GM12878 (cell line): ENCODE data around the gene TMEM170B. TPM values are rescaled to one million over a fixed set of nuclear protein-coding genes. Genes with fewer than 3 reads are reported as not detected.

Source experiments
- CREB1 ChIP-seq: IDR thresholded peaks from 2 replicates; pipeline ENCODE4 v1.6.1; 2012; ENCODE audit warnings: low read depth, mild to moderate bottlenecking, inconsistent platforms
- CUX1 ChIP-seq: IDR thresholded peaks from 2 replicates; pipeline ENCODE4 v1.6.1; 2012; ENCODE audit warnings: improper control_type of control experiment, low read depth, low read length; ENCODE audit not compliant: insufficient replicate concordance
- ELK1 ChIP-seq: IDR thresholded peaks from 2 replicates; pipeline ENCODE4 v1.6.1; 2012; ENCODE audit warnings: low read depth, low read length, improper control_type of control experiment
- GABPA ChIP-seq: IDR thresholded peaks from 2 replicates; pipeline ENCODE4 v1.6.1; 2014; ENCODE audit warnings: antibody characterized with exemption, low read depth, mild to moderate bottlenecking, inconsistent platforms
- IRF5 ChIP-seq: fragments of 450-650 bp; IDR thresholded peaks from 2 replicates; pipeline ENCODE4 v1.6.1; 2017; ENCODE audit warnings: borderline replicate concordance
- JUNB ChIP-seq: IDR thresholded peaks from 2 replicates; pipeline ENCODE4 v1.6.1; 2016; ENCODE audit warnings: antibody characterized with exemption, mild to moderate bottlenecking
- KAT2A ChIP-seq: conservative IDR thresholded peaks from 2 replicates; pipeline ENCODE4 v1.6.1; 2011; ENCODE audit warnings: low read depth, low read length; ENCODE audit not compliant: control insufficient read depth
- MAX ChIP-seq: IDR thresholded peaks from 2 replicates; pipeline ENCODE4 v1.6.1; 2012; ENCODE audit warnings: low read depth, low read length, improper control_type of control experiment
- MXI1 ChIP-seq: fragments of 150-350 bp; IDR thresholded peaks from 2 replicates; pipeline ENCODE4 v1.6.1; 2011; ENCODE audit warnings: low read depth, mild to moderate bottlenecking, inconsistent platforms, low read length, improper control_type of control experiment
- MYC ChIP-seq: IDR thresholded peaks from 2 replicates; pipeline ENCODE4 v1.6.1; 2011; ENCODE audit warnings: mild to moderate bottlenecking, low read length, moderate library complexity, inconsistent platforms; ENCODE audit not compliant: insufficient read depth, insufficient replicate concordance, insufficient read length, severe bottlenecking
- PAX5 ChIP-seq: IDR thresholded peaks from 2 replicates; pipeline ENCODE4 v1.6.1; 2011; ENCODE audit warnings: low read depth, low read length, borderline replicate concordance
- RAD21 ChIP-seq: IDR thresholded peaks from 2 replicates; pipeline ENCODE4 v1.6.1; 2011; ENCODE audit warnings: mild to moderate bottlenecking, low read depth, low read length, moderate library complexity; ENCODE audit not compliant: insufficient read depth
- RB1 ChIP-seq: fragments of 450-650 bp; formaldehyde crosslinking; IDR thresholded peaks from 2 replicates; pipeline ENCODE4 v1.6.1; 2017; ENCODE audit warnings: mild to moderate bottlenecking, borderline replicate concordance
- RBBP5 ChIP-seq: fragments of 200-600 bp; sonication (generic); conservative IDR thresholded peaks from 2 replicates; pipeline ENCODE4 v1.6.1; 2016
- RELA ChIP-seq: fragments of 450-650 bp; IDR thresholded peaks from 2 replicates; pipeline ENCODE4 v1.8.0; 2014; ENCODE audit warnings: borderline replicate concordance; ENCODE audit not compliant: partially characterized antibody
- STAT1 ChIP-seq: fragments of 450-650 bp; conservative IDR thresholded peaks from 2 replicates; pipeline ENCODE4 v1.6.1; 2014; ENCODE audit warnings: antibody characterized with exemption, mild to moderate bottlenecking
- TCF7 ChIP-seq: IDR thresholded peaks from 2 replicates; pipeline ENCODE4 v1.6.1; 2014; ENCODE audit warnings: antibody characterized with exemption, borderline replicate concordance
- USF1 ChIP-seq: IDR thresholded peaks from 2 replicates; pipeline ENCODE4 v1.6.1; 2011; ENCODE audit warnings: borderline replicate concordance, low read depth, mild to moderate bottlenecking, moderate library complexity, mixed read lengths, low read length; ENCODE audit not compliant: insufficient read depth; ENCODE audit errors: extremely low read length
- YBX1 ChIP-seq: fragments of 450-650 bp; IDR thresholded peaks from 2 replicates; pipeline ENCODE4 v1.6.1; 2016; ENCODE audit warnings: antibody characterized with exemption
- ZNF24 ChIP-seq: fragments of 450-650 bp; IDR thresholded peaks from 2 replicates; pipeline ENCODE4 v1.6.1; 2017; ENCODE audit warnings: antibody characterized with exemption, mild to moderate bottlenecking
- ZNF384 ChIP-seq: IDR thresholded peaks from 2 replicates; pipeline ENCODE4 v1.6.1; 2012; ENCODE audit warnings: low read depth, mild to moderate bottlenecking, low read length, improper control_type of control experiment, borderline replicate concordance
- polyA plus RNA-seq, 11 experiments: library from polyadenylated mRNA; depleted of rRNA in 4 of 11; unstranded in 6 of 11; stranded (reverse) in 5 of 11; fragments of >200 nt; fragmentation: Nextera tagmentation in 4 of 11; fragmentation: Illumina TruSeq in 1 of 11; extraction: Ambion mirVana in 4 of 11; extraction: Trizol in 1 of 11; gene quantifications; 1 replicate in 1 of 11; 2 replicates in 10 of 11; pipeline versions ENCODE4 v1.2.1 to v1.2.3, GENCODE V29; 2011 to 2016; ENCODE audit warnings: inconsistent platforms in 2 of 11, missing spikeins in 2 of 11, low read depth in 1 of 11
- total RNA-seq, 4 experiments: library from RNA; depleted of rRNA in 3 of 4; stranded (reverse); fragments of >200 nt in 3 of 4; fragmentation: Illumina TruSeq in 1 of 4; extraction: Trizol in 1 of 4; gene quantifications; 2 replicates each; pipeline versions ENCODE4 v1.2.1 to v1.2.3, GENCODE V29; 2013 to 2021

The TMEM170B gene
- total and polyA plus RNA-seq, 10 of the 15 experiments (the other 5 are each of a cell fraction or from before 2014, with no cell fraction given) = 0.38 to 10.3 (median 4.2) TPM

- no peak for TF ChIP-seq ZNF384
- peak; percentile 9 for TF ChIP-seq CUX1
- TF ChIP-seq MXI1 = no peak
- TF ChIP-seq ZNF24 = no peak
- no peak for TF ChIP-seq CREB1
- no peak for TF ChIP-seq USF1
- no peak for TF ChIP-seq GABPA
- peak; percentile 79; the same call in 1 of the 2 replicates for TF ChIP-seq RB1
- TF ChIP-seq JUNB = no peak
- 0 out of 2 replicates have a peak, but pooled peaks have one; percentile 35 for TF ChIP-seq STAT1
- no peak for TF ChIP-seq IRF5
- TF ChIP-seq PAX5 = peak; percentile 23; the same call in 1 of the 2 replicates
- TF ChIP-seq RBBP5 = no peak
- TF ChIP-seq MYC = no peak
- TF ChIP-seq TCF7 = no peak
- TF ChIP-seq YBX1 = no peak
- TF ChIP-seq RAD21 = peak; percentile 99
- TF ChIP-seq KAT2A = no peak
- no peak for TF ChIP-seq RELA
- TF ChIP-seq MAX = no peak
- TF ChIP-seq ELK1 = no peak
Observed at GRCh38 chr6:11496152-11497060, 41.1 kb upstream of the TMEM170B start (continued).
